GM19395 (cell line): ENCODE results near the gene ABRAXAS1.
"Not testable (repeated sequence)": the region's sequence is repeated elsewhere in the genome, so short reads cannot be mapped to it uniquely, and the experiment has no call there.

Experiments
- ATAC-seq: cut with Tn5 transposase; IDR thresholded peaks from one replicate; pipeline ENCODE4 v1.9.1; 2021; ENCODE audit warnings: mild to moderate bottlenecking, moderate library complexity; ENCODE audit not compliant: unreplicated experiment

The ABRAXAS1 gene

DNA sequence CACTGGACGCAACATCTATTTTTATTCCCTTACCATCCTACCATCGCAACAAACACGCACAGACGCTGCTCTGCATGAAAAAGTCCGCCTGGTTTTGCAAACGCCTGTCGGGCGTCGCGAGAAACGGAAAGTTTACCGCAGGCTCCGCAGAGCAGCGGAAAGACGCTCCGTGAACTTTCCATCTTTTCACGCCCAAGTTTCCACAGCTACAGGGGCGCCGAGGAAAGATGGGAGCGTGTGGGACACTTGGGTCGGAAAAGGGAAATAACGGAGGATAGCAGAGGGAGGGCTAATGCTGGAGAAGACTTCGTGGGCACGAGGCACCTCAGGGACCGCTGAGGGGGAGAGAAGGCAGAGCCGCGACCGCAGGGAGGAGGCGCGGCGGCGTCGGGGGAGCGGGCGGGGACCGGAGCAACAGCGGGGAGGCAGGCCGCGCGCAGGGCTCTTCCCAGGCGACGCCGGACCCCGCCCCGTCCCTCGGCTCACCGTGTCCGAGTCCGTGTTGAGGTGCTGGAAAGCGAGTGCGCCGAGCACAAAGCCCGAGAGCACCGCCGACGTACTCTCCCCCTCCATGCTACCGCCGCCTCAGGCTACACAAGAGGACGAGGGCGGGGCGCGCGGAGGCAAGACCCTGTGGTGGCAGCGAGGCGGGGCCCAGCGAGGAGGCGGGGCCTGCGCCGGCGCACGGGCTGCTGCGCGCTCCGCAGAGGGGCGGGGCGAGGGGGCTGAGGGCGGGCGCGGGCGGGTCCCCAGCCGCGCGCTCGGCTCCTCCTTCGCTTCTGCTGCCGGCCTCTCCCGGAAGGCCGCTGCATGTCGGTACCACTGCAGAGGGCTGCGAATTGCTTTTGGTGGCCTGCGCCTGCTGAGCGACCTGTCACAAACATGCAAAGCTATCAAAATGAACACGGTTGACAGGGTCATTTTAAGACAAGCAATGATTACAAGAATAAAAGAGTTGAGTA is at the start of gene ABRAXAS1:
TSS of gene ABRAXAS1 (minus strand) at position 601 of the 962 bp plus-strand sequence. CDS start at position 573, 28 bp downstream.
- peak; percentile 96 for ATAC-seq

DNA sequence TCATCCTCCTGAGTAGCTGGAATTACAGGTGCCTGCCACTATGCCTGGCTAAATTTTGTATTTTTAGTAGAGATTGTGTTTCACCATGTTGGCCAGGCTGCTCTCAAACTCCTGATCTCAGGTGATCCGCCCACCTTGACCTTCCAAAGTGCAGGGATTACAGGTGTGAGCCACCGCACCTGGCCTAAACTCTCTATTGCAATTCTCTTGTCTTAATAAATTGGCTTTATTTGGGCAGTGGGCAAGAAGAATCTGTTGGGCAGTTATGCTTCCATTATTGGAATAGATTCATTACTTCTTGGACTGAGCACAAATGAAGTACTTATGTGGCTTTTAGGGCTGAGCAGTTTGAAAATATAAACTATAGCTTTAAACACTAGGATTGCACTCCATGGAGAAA is 42.8 kb upstream of the ABRAXAS1 start:
- ATAC-seq = no peak

DNA sequence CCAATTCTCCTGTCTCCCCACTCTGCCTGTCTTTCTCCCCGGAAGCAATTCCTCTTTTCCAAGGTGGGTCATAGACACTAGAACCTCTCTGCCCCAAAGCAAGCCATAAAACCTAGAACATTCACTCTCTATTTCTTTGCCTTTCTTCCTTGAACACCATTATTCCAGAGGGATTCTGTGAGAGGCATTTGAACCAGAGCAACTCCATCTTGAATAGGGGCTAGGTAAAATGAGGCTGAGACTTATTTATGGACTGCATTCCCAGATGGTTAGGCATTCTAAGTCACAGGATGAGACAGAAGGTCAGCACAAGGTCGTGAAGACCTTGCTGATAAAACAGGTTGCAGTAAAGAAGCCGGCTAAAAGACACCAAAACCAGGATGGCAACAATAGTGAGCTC is 37.3 kb upstream of the ABRAXAS1 start:
- ATAC-seq = no peak

DNA sequence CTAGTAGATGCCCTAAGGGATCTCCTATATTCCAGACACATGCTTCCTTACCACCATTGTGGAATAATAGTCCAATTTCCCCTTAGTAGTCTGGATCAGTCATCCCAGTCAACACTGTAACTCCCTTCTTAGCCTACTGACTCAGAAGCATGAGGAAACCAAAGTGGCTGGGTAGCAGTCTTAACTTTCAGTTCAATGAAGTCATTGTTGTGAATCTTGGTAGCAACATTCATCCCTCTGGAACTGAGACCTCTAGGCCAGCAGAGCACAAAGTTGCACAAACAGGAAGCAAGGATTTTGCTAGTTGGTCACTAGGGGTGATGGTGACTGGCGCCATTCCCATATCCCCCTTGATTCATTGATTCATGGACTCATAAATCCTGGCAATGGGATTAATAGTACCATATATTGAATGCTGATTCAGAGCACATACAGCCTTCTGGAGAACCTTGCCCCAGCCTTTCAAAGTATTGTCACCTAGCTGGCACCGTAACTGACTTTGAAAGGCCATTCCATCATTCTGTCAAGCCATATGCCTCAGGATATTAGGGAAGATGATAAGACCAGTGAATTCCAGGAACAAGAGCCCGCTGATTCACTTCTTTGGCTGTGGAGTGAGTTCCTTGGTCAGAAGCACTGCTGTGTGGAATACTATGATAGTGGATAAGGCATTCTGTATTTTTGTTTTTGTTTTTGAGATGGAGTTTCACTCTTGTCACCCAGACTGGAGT is 31.3 kb upstream of the ABRAXAS1 start:
- no peak for ATAC-seq

DNA sequence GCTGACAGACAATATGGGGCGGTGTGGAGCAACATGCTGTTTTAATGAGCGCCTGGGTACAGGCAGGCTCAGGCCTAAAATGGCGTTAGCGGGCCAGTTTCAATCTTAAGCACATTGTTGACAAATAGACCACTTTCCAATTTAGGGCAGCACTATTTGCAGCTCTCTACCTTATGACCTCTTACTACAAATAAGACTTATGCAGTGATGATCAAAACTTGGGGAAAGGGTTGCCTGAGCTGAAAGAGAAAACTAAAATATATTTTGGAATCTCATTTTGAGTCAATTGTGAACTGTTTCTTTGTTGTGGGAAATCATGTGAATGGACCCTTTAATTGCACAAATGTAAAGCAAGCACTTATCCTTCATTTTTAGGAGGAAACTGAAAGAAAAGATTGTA is 25.5 kb upstream of the ABRAXAS1 start:
- ATAC-seq = no peak

DNA sequence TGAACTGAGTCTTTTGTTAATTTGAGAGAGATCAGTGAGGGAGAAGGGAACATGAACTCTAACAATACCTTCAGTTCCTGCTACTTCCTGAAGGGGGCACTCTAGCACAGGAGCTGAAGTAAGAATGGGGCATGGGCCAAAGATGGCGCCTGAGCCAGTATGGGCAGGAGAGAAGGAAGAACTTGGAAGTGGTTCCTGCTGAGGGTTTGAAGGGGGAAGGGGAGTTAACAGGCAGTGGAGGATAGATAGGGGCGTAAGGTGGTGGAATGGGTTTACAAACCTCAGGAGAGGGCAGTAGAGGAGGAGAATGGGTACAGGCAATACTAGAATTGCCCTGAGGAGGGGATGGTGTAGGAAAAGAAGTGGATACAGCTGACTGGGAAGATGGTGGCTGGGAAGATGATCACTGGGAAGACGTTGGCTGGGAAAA is 24.3 kb upstream of the ABRAXAS1 start:
- not testable (repeated sequence) for ATAC-seq

DNA sequence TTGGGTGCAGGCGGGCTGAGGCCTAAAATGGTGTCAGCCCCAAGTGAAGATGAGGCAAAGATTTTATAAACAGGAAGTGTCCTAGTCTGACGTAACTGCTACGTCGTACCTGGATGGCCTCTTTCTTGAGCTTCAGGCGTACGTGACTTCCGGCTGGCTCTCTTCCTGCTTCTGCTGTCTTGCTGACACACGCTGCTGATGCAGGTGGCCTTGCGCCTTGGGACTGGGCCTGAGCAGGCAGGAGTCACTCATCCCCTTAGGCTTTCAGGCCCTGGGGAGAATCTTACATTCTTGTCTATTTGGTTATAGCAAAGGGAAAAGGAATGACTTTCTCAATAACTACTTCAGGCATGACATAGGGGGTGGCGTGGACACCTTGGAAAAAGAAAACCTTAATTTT is 20.1 kb upstream of the ABRAXAS1 start:
- no peak for ATAC-seq

DNA sequence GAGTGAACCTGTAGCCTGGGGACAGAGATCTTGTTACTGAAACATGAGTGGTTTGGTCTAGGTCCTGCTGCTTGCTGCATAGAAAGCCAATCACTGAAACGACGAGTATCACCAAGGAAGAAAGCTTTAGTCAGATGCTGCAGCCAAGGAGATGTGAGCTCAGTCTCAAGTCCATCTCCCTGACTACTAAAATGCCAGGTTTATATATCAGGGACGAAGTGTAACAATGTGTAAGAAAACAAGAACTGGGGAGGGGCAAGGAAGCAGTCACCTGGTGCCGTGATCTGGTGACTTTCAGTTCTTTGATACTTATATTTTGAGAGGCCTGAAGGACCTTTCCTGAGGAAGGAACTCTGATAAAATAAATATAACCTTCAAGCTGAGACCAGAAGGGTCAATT is 19.6 kb upstream of the ABRAXAS1 start:
- no peak for ATAC-seq

DNA sequence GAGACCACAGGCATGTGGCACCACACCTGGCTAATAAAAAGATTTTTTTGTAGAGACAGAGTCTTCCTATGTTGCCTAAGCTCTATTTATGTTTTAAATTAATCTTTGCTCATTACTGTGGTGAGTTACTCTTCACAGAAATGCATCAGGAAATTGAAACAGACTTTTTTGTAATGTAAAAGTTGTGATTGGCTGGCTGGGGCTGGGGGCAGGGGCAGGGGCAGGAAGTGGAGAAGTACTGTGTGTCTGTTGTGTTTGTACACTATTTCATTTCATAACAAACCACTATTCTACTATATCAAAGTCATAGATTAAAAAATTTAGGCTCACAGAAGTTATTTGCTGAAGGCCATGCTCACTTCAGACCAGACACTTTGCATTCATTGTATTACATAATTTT is 19.1 kb upstream of the ABRAXAS1 start:
- ATAC-seq = no peak

DNA sequence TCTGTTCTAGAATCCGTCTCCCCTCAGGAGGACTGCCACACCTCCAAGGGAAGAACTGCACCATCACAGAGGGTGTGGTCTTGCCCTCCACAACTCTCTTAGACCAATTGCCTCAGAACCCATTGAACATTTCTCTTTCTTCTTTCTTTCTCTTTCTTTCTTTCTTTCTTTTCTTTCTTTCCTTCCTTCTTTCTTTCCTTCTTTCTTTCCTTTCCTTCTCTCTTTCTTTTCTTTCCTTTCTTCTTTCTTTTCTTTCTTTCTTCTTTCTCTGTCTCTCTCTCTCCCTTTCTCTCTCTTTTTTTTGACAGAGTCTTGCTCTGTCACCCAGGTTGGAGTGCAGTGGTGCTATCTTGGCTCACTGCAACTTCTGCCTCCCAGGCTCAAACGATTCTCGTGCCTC is 16.8 kb upstream of the ABRAXAS1 start:
- not testable (repeated sequence) for ATAC-seq

DNA sequence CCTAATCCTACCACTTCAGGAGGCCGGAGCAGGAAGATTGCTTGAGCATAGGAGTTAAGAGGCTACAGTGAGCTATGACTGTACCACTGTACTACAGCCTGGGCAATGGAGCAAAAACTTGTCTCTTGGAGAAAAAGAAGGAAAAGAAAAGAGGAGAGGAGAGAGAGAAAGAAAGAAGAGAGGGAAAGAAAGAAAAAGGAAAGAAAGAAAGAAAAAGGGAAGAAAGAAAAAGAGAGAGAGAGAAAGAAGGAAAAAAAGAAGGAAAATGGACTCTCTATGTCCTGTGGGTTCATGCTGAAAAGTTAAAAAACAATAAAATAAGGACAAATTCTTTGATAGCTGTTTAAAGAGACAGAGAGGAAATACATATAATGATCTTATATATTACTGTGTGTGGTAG is 13.3 kb upstream of the ABRAXAS1 start:
- no peak for ATAC-seq

DNA sequence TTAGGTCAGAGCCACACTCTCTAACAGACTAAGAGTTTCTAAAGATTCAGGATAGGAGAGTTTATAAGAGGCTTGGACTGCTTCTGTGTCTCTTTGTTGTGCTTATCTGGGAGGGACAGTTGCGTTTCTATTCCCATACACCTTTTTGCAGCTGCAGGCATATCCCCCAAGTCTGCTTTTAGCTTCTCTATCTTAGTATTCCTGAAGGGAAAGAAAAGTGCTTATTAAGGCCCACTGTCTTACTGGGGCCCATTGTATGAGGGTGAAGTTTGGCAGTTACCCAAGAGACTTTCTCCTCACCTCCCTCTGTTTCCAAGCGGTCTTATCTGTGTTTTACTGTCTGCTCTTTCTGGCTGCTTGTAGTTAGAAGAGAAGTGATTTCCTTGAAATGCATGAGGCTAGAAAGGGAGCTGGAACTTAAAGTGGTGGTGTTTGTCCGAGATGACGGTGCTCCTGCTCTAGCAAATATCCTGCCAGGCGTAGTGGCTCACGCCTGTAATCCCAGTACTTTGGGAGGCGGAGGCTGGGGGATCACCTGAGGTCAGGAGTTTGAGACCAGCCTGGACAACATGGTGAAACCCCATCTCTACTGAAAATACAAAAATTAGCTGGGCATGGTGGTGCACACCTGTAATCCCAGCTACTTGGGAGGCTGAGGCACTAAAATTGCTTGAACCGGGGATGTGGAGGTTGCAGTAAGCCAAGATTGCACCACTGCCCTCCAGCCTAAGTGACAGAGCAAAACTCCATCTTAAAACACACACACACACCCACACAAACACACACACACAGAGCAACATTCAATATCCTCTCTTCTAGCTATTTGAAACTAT is 11.4 kb upstream of the ABRAXAS1 start:
- not testable (repeated sequence) for ATAC-seq

DNA sequence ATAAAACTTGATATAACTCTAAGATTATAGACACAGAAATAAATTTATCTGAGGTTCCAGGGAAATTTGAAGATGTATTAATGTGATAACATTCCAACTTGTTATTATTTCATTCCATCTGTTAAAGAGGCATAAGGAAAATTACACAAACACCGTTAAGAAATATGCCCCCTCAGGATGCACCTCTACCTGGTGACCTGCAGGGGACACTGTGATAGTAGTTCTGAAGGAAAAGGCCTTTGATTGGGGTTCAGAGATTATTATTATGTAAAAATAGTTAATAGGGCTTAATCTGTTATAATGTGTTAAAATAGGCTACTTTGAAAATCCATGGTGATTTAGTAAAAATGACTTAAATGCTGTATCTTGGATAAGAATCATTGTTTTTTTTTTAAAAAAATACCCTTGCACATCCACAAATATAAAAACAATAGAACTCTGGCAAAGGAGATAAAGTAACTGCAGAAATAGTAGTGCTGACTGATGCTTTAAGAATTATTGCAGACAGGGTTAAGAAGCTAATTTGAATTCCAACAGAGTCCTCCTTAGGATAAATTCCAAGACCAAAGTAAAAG is 6.1 kb upstream of the ABRAXAS1 start:
- peak; percentile 85 for ATAC-seq

DNA sequence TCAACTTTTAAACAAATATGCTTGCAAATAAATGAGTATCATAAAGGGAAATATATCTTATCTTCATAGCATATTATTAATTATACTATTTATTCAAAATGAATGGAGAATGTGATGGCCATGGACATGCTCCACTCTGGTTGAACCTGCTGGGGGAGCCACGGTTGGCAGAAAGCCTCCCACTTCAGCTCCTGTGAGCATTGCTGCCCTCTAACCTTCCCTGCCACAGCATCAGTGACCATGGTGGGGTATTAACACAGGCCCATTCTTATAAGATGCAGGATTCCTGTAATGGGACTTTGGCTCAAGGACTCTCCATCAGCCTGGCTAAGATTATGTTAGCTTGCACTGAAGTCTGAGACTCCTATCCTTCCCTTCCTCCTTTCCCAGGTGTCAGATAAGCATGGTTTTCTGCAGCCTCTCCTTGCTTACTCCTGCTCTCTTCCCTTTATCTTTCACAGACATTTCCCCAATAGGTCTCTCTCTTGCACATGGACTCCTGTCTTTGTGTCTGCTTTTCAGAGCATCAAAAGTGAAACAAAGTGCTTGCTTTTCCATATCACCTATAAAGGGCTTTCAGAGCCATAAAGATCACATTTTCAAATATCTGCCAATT is 4.9 kb upstream of the ABRAXAS1 start:
- no peak for ATAC-seq

DNA sequence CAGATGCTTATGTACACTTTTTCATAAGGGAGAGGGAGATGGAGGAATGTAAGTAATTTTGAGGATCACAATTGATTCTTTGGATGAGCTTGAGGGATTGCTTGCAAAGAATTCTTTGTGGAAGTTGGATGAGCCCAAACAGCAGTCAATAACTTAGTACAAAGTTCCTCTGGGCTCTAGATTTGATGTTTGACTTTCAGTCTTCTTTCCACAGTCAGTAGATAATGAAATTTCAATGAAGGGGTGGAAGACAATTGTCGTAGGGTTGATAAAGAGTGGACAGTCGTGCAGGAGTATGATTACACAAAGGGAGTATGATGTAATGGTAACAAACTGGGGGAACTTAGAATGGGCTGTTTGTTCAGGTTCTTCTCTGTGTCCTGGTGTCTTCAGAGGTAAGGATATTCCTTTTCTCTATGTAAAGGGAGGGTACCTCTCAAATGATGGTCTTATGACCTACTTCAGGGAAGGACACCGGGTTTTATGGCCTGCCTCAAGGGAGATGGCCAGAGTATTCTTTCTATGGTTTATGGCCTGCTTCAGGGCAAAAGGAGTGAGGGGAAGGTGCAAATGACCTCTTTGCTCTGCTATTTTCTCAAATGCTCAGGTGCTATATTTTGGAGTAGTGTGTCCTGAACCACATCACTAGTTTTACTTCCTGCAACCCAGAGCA is 1.7 kb upstream of the ABRAXAS1 start:
- no peak for ATAC-seq

DNA sequence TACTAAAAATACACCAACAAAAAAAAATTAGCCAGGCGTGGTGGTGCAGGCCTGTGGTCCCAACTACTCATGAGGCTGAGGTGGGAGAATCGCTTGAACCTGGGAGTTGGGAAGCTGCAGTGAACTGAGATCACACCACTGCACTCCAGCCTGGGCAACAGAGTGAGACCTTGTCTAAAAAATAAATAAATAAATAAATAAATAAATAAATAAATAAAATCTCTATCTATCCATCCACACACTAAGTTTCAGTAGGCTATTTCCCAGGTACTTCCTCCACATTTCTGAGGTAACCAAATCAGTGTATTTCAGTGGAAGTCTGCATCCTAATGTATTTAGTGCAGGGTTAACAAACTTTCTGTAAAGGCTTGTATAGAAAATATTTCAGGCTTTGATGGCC is 10.9 kb downstream of the ABRAXAS1 start:
- ATAC-seq = no peak

DNA sequence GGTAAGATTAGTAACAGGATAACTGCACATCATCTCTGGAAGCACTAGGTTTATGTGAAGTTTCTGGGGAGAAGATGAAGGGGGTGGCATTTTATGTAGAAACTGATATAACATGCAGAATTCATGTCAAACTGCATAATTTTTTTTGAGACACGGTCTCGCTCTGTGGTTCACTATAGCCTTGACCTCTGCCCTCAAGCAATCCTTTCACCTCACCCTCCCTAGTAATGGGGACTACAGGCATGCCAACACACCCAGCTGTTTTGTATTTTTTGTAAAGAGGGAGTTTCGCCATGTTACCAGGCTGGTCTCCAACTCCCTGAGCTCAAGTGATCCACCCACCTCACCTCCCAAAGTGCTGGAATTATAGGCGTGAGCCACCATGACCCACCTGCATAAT is 11.5 kb downstream of the ABRAXAS1 start:
- ATAC-seq = no peak

DNA sequence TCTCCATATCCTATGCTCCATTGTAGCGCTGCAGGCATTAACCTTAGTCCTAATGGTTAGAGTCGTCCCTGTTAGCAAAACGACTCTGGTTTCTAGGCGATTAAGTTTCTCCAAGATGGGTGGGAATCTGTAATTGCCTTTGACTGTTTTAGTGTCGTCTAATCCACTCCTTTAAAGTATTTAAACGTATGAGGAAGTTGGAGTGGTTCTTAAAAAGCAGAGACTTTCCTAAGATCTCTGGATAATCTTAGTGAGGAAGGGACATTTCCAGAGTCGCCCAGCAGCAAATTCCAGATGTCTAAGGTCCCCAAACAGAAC is 28.8 kb downstream of the ABRAXAS1 start:
- ATAC-seq = no peak

DNA sequence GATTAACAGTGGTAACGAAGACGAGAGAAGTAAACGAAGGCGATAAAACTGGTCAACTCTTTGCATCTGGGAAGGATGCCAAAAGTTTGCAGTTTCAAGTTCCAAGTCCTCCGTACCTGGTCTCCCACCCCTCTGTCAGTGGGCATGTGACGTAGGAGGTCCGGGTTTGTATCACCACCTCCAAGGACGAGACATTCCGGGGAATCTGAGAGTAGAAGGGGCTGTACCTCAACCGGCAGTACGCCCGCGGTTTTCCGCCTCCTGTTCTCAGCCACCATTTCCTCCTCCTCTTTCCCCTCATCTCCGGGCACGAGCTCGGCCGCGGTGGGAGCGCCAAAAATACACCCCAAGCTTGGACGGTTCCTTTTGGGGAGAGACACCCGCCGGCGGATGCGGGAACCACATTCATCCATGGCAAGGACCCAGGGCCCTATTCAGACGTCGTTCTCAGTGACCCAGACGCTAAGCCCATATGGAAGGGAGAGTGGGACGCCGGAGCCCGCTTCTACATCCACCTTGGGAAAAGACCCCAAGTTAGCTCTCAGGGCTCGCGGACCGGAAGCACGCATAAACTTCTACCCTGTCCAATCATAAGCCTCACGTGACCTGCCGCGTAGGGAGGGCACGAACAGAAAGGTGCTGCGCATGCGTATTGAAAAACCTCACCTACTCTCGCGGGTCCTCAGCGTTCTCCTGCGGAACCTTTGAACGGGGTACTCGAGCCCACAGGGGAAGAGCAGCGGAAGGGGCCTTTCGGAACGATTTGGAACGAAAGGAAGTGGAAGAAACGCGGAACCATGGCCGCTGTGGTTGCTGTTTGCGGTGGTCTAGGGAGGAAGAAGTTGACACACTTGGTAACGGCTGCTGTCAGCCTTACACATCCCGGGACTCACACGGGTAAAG is 29.4 kb downstream of the ABRAXAS1 start, which contains the start of the genes HELQ and MRPS18C:
TSS of gene HELQ (minus strand) at position 543 of the 903 bp plus-strand sequence. CDS start at position 413, 130 bp downstream.
TSS of gene MRPS18C (plus strand) at position 778 of the 903 bp plus-strand sequence. CDS start at position 798, 20 bp downstream.
- ATAC-seq = peak; percentile 96
